SK-N-SH (cell line): ENCODE data around the gene BMAL1. TPM values are rescaled to one million over a fixed set of nuclear protein-coding genes. Genes with fewer than 3 reads are reported as not detected.

Experiments used
- CTCF ChIA-PET: fragments of 300-600, 350-600 bp; formaldehyde crosslinking; extraction: SDS; loops from one replicate; lab custom pipeline; 2021; lab: Yijun Ruan, JAX
- POLR2A ChIA-PET: fragments of 350-600 bp; sonication (Branson Sonifier 250); formaldehyde crosslinking; extraction: SDS; loops from one replicate; lab custom pipeline; 2020; ENCODE audit warnings: antibody characterized with exemption, inconsistent platforms; lab: Yijun Ruan, JAX
- DNase-seq: peaks from one replicate; pipeline ENCODE4 v3.0.0; 2012
- H2AFZ ChIP-seq: fragments of 200-600 bp; sonication (generic); 2 replicates; pipeline ENCODE4 v1.8.1; 2016; ENCODE audit warnings: antibody characterized with exemption, mild to moderate bottlenecking, low read depth
- H3F3A ChIP-seq: fragments of 200-600 bp; sonication (generic); replicated peaks from 2 replicates; pipeline ENCODE3; 2016; ENCODE audit warnings: antibody characterized with exemption, mild to moderate bottlenecking; ENCODE audit not compliant: insufficient read depth
- H3K27ac ChIP-seq, 2 experiments: fragments of 200-500 bp in 1 of 2; fragments of 200-600 bp in 1 of 2; sonication (Bioruptor generic) in 1 of 2; sonication (generic), shearing (Covaris generic) in 1 of 2; 2 replicates each; pipeline versions ENCODE4 v1.5.1 to v1.6.1; 2014 to 2016; ENCODE audit warnings: low read depth in 2 of 2, inconsistent platforms in 1 of 2, low read length in 1 of 2, mild to moderate bottlenecking in 1 of 2, mixed read lengths in 1 of 2
- H3K27me3 ChIP-seq: fragments of 200-600 bp; sonication (generic), shearing (Covaris generic); 2 replicates; pipeline ENCODE4 v1.6.1; 2016; ENCODE audit warnings: mixed run types; ENCODE audit not compliant: insufficient read depth
- H3K36me3 ChIP-seq, 2 experiments: fragments of 200-500 bp in 1 of 2; fragments of 200-600 bp in 1 of 2; sonication (Bioruptor generic) in 1 of 2; sonication (generic) in 1 of 2; replicated peaks in 1 of 2; 2 replicates each; pipeline versions ENCODE3 to v1.5.1; 2014 to 2016; ENCODE audit warnings: low read length in 1 of 2, mild to moderate bottlenecking in 1 of 2; ENCODE audit not compliant: insufficient read depth in 2 of 2, control insufficient read depth in 1 of 2
- H3K4me1 ChIP-seq, 2 experiments: fragments of 200-500 bp in 1 of 2; fragments of 200-600 bp in 1 of 2; sonication (Bioruptor generic) in 1 of 2; sonication (generic), shearing (Covaris generic) in 1 of 2; 2 replicates each; pipeline versions ENCODE4 v1.5.1 to v1.6.1; 2014 to 2016; ENCODE audit warnings: low read depth in 1 of 2, low read length in 1 of 2, mixed run types in 1 of 2; ENCODE audit not compliant: insufficient read depth in 2 of 2, control insufficient read depth in 1 of 2
- H3K4me2 ChIP-seq: fragments of 200-600 bp; sonication (generic), shearing (Covaris generic); 2 replicates; pipeline ENCODE4 v1.6.1; 2017; ENCODE audit warnings: mixed run types
- H3K4me3 ChIP-seq, 2 experiments: fragments of 200-500 bp in 1 of 2; fragments of 200-600 bp in 1 of 2; sonication (Bioruptor generic) in 1 of 2; sonication (generic), shearing (Covaris generic) in 1 of 2; 2 replicates each; pipeline versions ENCODE4 v1.5.1 to v1.8.1; 2014 to 2016; ENCODE audit warnings: low read depth in 2 of 2, inconsistent platforms in 1 of 2, low read length in 1 of 2, mild to moderate bottlenecking in 1 of 2, mixed read lengths in 1 of 2, moderate library complexity in 1 of 2
- H3K79me2 ChIP-seq: fragments of 200-600 bp; sonication (generic); 2 replicates; pipeline ENCODE4 v1.8.1; 2017; ENCODE audit warnings: mild to moderate bottlenecking; ENCODE audit not compliant: insufficient read depth
- H3K9ac ChIP-seq: fragments of 200-600 bp; sonication (generic); 2 replicates; pipeline ENCODE4 v1.6.1; 2017; ENCODE audit warnings: mixed run types
- H3K9me2 ChIP-seq: fragments of 200-600 bp; sonication (generic); 2 replicates; pipeline ENCODE4 v1.6.1; 2017; ENCODE audit warnings: mixed run types
- H3K9me3 ChIP-seq: fragments of 200-600 bp; sonication (generic); 2 replicates; pipeline ENCODE4 v1.6.1; 2017; ENCODE audit warnings: mixed run types, mild to moderate bottlenecking, moderate library complexity
- H4K20me1 ChIP-seq: fragments of 200-600 bp; sonication (generic); 2 replicates; pipeline ENCODE4 v1.6.1; 2017; ENCODE audit warnings: mild to moderate bottlenecking, mixed run types; ENCODE audit not compliant: insufficient read depth
- EP300 ChIP-seq, 2 experiments: IDR thresholded peaks; 2 replicates each; pipeline versions ENCODE4 v1.4.0 to v1.6.1; 2012; ENCODE audit warnings: borderline replicate concordance in 1 of 2, low read depth in 1 of 2, low read length in 1 of 2
- EZH2phosphoT487 ChIP-seq: fragments of 200-600 bp; sonication (generic); IDR thresholded peaks from 2 replicates; pipeline ENCODE4 v1.6.1; 2017; ENCODE audit warnings: low read depth, mixed run types, mild to moderate bottlenecking, antibody characterized with exemption, moderate library complexity, borderline replicate concordance
- GABPA ChIP-seq: IDR thresholded peaks from 2 replicates; pipeline ENCODE4 v1.4.0; 2012; ENCODE audit warnings: low read depth, mild to moderate bottlenecking
- JUND ChIP-seq: IDR thresholded peaks from 2 replicates; pipeline ENCODE4 v1.4.0; 2012
- POLR2AphosphoS5 ChIP-seq: IDR thresholded peaks from 2 replicates; pipeline ENCODE4 v1.6.1; 2012; ENCODE audit warnings: low read depth, low read length
- RAD21 ChIP-seq: IDR thresholded peaks from 2 replicates; pipeline ENCODE4 v1.6.1; 2012; ENCODE audit warnings: mild to moderate bottlenecking, low read length
- RCOR1 ChIP-seq: fragments of 150-350 bp; IDR thresholded peaks from 2 replicates; pipeline ENCODE4 v1.6.1; 2017; ENCODE audit warnings: antibody characterized with exemption, low read length
- RXRA ChIP-seq: IDR thresholded peaks from 2 replicates; pipeline ENCODE4 v1.4.0; 2012; ENCODE audit warnings: low read depth, mild to moderate bottlenecking, borderline replicate concordance
- SIN3A ChIP-seq: IDR thresholded peaks from 2 replicates; pipeline ENCODE4 v1.6.1; 2012; ENCODE audit warnings: low read depth, mild to moderate bottlenecking, low read length, moderate library complexity, borderline replicate concordance
- WGBS: methylation state at CpG from one replicate; pipeline ENCODE4 v1.1.6; 2017; ENCODE audit warnings: low lambda C conversion rate; 5-methylcytosine and 5-hydroxymethylcytosine counted together
- polyA plus RNA-seq, 3 experiments: library from polyadenylated mRNA; depleted of rRNA; stranded (reverse); fragments of >200 nt; gene quantifications; 2 replicates each; pipeline ENCODE4 v1.2.3, GENCODE V29; 2012
- TF ChIP-seq, protein P1 (sequence below): fragments of 150-350 bp; IDR thresholded peaks from 2 replicates; pipeline ENCODE4 v1.6.1; 2016; ENCODE audit warnings: mild to moderate bottlenecking, low read depth, low read length
- TF ChIP-seq, protein P2 (sequence below): IDR thresholded peaks from 2 replicates; pipeline ENCODE4 v1.4.0; 2012; ENCODE audit warnings: low read depth
- TF ChIP-seq, protein P3 (sequence below): IDR thresholded peaks from 2 replicates; pipeline ENCODE4; 2012
- TF ChIP-seq, protein P4 (sequence below): IDR thresholded peaks from 2 replicates; pipeline ENCODE4 v1.6.1; 2012; ENCODE audit warnings: mild to moderate bottlenecking, low read depth, low read length, moderate library complexity
- TF ChIP-seq, protein P5 (sequence below): fragments of 150-350 bp; IDR thresholded peaks from 2 replicates; pipeline ENCODE4 v1.6.1; 2017; ENCODE audit warnings: antibody characterized with exemption, low read length, low read depth, borderline replicate concordance
- TF ChIP-seq, protein P6 (sequence below): fragments of 200-600 bp; sonication (generic); IDR thresholded peaks from 2 replicates; pipeline ENCODE4 v1.6.1; 2017; ENCODE audit warnings: antibody characterized with exemption, mild to moderate bottlenecking, moderate library complexity

Gene BMAL1
- polyA plus RNA-seq, 1 of the 3 experiments (the other 2 are of a cell fraction), result 6.5 TPM

DNA sequence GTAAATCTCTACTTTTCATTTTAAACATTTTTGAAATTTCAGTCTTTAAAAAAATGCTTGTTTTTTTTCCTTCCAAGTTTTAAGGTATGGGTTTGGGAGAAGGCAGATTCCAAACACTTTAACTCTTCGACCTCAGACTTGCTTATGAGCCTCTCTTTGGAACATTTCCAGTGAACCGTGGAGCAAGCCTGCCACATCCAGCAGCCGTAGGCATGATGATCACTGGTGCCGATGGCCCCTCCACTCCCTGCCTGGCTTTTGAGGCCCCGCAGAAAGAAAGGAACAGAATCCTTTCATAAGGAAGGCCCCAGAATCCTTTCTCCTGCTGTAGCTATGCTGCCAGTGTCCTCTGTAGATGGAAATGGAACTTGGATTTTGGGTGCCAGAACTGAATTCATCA is 50.7 kb downstream of the BMAL1 start:
- no peaks in the 10 kb centered on the region for H3K27me3 ChIP-seq
- POLR2A ChIA-PET, result no interaction called here
- no peaks in the 10 kb centered on the region for H3K9me3 ChIP-seq
- H3K27ac ChIP-seq, result peak overlapping the region in 1 of 2 experiments; percentile 98; a peak in 2 of 4 replicates
- TF ChIP-seq, protein P1, sequence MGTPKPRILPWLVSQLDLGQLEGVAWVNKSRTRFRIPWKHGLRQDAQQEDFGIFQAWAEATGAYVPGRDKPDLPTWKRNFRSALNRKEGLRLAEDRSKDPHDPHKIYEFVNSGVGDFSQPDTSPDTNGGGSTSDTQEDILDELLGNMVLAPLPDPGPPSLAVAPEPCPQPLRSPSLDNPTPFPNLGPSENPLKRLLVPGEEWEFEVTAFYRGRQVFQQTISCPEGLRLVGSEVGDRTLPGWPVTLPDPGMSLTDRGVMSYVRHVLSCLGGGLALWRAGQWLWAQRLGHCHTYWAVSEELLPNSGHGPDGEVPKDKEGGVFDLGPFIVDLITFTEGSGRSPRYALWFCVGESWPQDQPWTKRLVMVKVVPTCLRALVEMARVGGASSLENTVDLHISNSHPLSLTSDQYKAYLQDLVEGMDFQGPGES, result no peak
- TF ChIP-seq, protein P2, sequence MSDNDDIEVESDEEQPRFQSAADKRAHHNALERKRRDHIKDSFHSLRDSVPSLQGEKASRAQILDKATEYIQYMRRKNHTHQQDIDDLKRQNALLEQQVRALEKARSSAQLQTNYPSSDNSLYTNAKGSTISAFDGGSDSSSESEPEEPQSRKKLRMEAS, result no peak
- TF ChIP-seq RXRA (no peak), EP300 (IDR thresholded peaks at IDR 0.05; ENCODE audit: borderline replicate concordance in 1 of 2, low read depth in 1 of 2, low read length in 1 of 2) (no peak), POLR2AphosphoS5 (no peak), SIN3A (no peak), GABPA (no peak), RCOR1 (no peak), RAD21 (no peak), JUND (no peak), EZH2phosphoT487 (no peak)
- TF ChIP-seq, protein P3, sequence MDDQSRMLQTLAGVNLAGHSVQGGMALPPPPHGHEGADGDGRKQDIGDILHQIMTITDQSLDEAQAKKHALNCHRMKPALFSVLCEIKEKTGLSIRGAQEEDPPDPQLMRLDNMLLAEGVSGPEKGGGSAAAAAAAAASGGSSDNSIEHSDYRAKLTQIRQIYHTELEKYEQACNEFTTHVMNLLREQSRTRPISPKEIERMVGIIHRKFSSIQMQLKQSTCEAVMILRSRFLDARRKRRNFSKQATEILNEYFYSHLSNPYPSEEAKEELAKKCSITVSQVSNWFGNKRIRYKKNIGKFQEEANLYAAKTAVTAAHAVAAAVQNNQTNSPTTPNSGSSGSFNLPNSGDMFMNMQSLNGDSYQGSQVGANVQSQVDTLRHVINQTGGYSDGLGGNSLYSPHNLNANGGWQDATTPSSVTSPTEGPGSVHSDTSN, result no peak
- TF ChIP-seq, protein P4, sequence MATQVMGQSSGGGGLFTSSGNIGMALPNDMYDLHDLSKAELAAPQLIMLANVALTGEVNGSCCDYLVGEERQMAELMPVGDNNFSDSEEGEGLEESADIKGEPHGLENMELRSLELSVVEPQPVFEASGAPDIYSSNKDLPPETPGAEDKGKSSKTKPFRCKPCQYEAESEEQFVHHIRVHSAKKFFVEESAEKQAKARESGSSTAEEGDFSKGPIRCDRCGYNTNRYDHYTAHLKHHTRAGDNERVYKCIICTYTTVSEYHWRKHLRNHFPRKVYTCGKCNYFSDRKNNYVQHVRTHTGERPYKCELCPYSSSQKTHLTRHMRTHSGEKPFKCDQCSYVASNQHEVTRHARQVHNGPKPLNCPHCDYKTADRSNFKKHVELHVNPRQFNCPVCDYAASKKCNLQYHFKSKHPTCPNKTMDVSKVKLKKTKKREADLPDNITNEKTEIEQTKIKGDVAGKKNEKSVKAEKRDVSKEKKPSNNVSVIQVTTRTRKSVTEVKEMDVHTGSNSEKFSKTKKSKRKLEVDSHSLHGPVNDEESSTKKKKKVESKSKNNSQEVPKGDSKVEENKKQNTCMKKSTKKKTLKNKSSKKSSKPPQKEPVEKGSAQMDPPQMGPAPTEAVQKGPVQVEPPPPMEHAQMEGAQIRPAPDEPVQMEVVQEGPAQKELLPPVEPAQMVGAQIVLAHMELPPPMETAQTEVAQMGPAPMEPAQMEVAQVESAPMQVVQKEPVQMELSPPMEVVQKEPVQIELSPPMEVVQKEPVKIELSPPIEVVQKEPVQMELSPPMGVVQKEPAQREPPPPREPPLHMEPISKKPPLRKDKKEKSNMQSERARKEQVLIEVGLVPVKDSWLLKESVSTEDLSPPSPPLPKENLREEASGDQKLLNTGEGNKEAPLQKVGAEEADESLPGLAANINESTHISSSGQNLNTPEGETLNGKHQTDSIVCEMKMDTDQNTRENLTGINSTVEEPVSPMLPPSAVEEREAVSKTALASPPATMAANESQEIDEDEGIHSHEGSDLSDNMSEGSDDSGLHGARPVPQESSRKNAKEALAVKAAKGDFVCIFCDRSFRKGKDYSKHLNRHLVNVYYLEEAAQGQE, result no peak
- TF ChIP-seq, protein P5, sequence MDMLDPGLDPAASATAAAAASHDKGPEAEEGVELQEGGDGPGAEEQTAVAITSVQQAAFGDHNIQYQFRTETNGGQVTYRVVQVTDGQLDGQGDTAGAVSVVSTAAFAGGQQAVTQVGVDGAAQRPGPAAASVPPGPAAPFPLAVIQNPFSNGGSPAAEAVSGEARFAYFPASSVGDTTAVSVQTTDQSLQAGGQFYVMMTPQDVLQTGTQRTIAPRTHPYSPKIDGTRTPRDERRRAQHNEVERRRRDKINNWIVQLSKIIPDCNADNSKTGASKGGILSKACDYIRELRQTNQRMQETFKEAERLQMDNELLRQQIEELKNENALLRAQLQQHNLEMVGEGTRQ, result no peak
- TF ChIP-seq, protein P6, sequence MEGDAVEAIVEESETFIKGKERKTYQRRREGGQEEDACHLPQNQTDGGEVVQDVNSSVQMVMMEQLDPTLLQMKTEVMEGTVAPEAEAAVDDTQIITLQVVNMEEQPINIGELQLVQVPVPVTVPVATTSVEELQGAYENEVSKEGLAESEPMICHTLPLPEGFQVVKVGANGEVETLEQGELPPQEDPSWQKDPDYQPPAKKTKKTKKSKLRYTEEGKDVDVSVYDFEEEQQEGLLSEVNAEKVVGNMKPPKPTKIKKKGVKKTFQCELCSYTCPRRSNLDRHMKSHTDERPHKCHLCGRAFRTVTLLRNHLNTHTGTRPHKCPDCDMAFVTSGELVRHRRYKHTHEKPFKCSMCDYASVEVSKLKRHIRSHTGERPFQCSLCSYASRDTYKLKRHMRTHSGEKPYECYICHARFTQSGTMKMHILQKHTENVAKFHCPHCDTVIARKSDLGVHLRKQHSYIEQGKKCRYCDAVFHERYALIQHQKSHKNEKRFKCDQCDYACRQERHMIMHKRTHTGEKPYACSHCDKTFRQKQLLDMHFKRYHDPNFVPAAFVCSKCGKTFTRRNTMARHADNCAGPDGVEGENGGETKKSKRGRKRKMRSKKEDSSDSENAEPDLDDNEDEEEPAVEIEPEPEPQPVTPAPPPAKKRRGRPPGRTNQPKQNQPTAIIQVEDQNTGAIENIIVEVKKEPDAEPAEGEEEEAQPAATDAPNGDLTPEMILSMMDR, result no peak
- TF ChIP-seq, all 33 proteins: peak for 0
- no peak overlapping the region for H3K4me3 ChIP-seq
- CTCF ChIA-PET, result interaction anchor here (0.7 to 1.7 kb wide), 4 partner anchors 11 to 1949 kb away, joined by 3 to 9 read pairs (median 4); no protein-coding TSS in a partner anchor
- peaks cover 3% of the 10 kb centered on the region for H3F3A ChIP-seq
- peak; percentile 53 for DNase-seq
- H3K4me2 ChIP-seq, result peak overlapping the region; percentile 26; the same call in 1 of the 2 replicates
- WGBS, result 43% methylated on average over 5 of the region's 5 CpGs
- no peak overlapping the region for H2AFZ ChIP-seq
- H3K9ac ChIP-seq, result no peak overlapping the region
- H3K4me1 ChIP-seq, result peaks cover 13 to 63% of the 10 kb centered on the region in 2 experiments
- H4K20me1 ChIP-seq, result no peaks in the 10 kb centered on the region
- H3K9me2 ChIP-seq, result no peaks in the 10 kb centered on the region
- H3K79me2 ChIP-seq, result no peaks in the 10 kb centered on the region
- no peaks in the 10 kb centered on the region for H3K36me3 ChIP-seq
